ENCODE measurements around the gene MTUS2. TPM values are rescaled to one million over a fixed set of nuclear protein-coding genes. Genes with fewer than 3 reads are reported as not detected.
"Not testable (repeated sequence)": the region's sequence is repeated elsewhere in the genome, so short reads cannot be mapped to it uniquely, and the experiment has no call there.

MTUS2 gene
- total RNA-seq, 1 donor from 2014 or later, result 0.06 TPM

DNA sequence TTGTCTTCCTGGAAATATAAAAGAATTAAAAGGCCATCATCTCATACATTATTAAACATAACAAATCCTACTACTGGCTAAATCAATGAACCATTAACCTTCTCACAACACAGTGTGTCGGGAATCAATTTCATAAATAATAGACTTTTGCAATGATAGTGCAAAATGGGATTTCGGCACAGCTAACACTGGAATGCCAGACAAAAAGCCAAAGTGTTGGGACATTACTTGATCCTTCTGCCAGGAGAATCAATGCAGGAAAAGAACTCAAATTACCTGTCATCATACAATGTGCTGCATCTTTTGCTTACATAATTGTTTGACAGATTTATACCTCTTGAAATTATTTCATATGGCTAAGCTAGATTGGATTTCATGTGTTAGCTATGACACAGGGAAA, 334.3 kb downstream of the MTUS2 start:
- no peak for DNase-seq (ENCODE audit: extremely low read depth, low read depth, low spot score)

DNA sequence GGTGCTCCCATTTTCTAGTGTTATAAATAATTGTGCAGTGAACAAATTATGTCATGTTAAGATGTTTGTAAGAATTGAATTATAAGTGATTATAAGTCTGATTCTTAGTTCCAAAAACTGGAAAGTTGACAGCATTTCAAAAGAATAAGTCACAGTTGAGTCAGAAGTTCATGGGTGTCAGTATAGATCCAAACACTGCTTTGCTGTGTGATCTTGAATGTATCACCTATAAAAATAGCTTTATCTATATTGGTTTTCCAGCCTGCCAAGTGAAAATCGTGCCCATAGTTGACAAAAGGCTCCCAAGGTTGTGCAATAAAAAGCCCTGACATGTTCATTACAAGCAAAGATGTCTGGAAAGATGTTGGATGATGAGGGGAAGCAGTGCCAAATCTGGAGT, 336.0 kb downstream of the MTUS2 start:
- no peak for DNase-seq (ENCODE audit: extremely low read depth, low read depth, low spot score)

DNA sequence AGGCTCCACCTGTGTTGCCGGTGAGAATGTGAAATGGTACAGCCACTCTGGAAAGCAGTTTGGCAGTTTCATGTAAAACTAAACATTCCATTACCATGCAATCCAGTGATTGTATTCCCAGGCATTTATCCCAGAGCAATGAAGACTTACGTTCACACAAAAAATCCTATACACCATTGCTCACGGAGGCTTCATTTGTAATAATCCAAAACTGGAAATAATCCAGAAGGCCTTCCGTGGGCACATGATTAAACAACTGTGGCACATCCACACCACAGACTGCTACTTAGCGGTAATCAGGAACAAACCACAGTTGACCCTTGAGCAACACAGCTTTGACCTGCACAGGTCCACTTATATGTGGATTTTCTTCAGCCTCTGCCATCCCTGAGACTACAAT, 339.7 kb downstream of the MTUS2 start:
- no peak for DNase-seq (ENCODE audit: extremely low read depth, low read depth, low spot score)

DNA sequence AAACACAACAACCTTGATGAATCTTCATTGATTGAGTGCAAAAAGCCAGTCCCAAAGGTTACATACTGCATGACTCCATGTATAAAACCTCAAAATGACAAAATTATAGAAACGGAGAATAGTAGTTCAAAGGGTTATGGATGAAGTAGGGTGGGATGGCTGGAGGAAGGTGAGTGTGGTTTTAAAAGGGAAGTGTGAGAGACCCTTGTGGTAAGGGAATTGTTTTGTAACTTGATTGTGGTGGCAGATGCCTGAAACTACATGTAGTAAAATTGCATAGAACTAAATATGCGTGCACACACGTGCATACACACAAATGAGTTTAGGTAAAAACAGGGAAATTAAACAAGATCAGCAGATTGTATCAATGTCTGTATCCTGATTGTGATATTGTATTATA, 340.7 kb downstream of the MTUS2 start:
- no peak for DNase-seq (ENCODE audit: extremely low read depth, low read depth, low spot score)

DNA sequence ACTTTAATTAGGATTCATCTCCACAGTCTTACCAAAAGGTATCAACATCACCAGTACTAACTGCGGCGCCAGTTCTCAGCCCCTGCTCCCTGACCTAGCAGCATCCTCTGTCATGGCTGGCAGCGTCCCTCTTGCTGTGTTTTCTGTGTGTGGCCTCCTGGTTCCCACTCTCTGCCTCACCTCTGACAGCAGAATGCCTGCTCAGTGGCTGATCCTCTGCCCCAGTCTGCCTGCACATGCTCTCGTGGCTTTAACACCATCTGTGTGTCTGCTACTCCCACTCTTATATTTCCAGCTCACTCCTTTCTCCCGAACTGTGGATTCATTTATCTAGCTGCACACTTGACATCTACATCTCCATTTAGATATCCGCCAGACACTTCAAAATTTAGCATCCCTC, 341.5 kb downstream of the MTUS2 start:
- no peak for DNase-seq (ENCODE audit: extremely low read depth, low read depth, low spot score)

DNA sequence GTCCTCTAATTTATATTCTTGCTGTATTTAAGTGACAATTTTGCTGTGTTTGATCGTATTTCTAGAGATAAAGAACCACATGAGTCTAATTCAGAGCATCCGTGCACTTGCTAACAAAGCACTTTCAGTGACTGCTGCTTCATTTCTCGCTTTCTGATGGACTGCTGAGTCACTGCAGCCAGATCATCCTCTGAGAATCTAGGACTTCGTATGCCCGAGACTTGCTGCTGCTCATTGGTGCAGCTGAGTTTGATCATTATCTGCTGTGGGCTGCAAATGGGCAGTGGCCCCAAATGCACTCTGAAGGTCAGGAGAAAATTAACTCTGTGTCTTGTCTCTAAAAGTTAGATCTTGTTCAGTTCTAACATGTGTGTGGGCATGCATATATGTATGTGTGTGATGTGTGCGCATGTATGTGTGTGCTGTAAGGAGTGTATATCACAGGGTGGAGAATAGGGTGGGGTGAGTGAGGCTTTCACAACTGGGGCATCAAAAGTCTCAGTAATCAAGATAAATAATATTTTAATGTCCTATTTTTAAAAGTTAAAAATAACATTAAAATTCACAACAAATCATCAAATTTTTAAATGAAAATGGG, 342.6 kb downstream of the MTUS2 start:
- no peak for DNase-seq (ENCODE audit: extremely low read depth, low read depth, low spot score)

DNA sequence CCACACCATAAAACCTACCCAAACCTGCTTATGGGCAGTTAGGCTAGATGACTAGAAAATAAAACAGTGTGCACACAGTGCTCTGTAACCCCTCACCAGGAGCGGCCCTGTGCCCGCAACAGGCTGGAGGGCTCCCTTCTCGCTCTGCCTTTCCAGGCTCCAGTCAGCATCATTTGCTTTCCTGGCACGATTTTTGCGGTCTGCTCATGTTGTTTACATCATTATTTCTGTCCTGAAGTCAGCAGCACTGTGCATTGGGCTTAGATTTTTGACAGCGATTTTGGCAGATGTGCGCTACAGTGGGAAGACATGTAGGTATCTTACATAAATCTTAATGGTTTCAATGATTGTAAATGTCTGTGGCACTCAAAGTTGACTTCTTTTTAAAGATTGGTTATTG, 344.0 kb downstream of the MTUS2 start:
- DNase-seq (ENCODE audit: extremely low read depth, low read depth, low spot score), result no peak

DNA sequence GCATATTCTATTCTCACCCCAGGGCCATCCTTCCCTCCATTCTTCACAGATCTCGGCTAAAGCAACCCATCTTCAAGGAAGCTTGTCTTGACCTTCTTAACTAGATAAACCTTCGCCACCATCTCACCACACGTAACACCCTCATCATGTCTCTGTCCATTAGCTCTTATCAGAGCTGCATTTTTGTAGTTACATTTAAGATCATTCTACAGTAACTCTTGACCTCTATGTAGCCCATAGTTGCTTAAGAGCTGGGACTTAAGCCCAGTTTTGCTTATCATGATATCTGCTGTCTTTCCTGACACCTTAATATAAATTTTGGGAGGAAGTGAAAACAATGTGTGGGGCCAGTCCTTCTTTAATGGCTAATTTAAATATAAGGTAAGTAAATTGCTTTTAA, 345.1 kb downstream of the MTUS2 start:
- no peak for DNase-seq (ENCODE audit: extremely low read depth, low read depth, low spot score)

DNA sequence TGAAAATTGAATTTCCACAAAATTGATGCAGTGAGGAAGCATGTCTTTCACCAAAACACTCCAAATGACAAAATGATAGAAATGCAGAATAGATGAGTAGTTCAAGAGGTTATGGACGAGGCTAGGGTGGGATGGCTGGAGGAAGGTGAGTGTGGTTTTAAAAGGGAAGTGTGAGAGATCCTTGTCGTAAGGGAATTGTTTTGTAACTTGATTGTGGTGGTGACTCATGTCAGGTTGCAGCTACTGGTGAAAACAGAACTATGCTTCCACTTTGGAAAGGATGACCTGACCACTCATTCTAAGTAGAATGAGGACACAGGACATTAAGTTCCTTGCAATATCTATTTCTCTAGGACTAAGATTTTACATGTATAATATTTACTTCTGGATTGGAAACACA, 345.7 kb downstream of the MTUS2 start:
- no peak for DNase-seq (ENCODE audit: extremely low read depth, low read depth, low spot score)

DNA sequence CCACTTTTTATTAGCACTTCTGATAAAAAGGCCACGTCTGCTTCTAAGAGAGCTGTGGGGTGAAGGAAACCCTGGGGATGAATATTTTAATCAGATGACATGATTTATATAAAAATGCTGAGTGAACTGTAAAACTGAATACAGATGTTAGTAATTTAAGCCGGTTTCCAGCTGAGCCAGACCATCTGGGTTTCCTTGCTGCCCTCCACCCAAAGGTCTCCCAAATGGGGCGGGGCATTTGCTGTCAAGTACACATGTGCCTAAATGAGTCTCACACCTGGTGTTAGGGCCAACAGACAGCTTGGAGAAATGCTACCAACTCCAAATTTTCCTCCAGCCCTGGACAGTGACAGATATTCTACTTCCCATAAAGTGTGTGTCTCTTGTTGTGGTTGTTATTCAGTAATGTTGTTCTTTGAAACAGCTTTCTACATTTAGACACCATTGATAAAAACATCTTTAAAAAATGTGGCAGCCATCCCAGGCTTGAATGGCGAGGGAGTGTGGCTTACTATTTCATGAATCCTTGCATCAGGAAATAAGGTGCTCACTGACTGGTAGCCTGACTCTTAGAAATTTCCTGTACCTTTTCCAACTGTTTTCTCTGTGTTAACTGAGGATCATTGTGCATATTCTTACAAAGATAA, 350.4 kb downstream of the MTUS2 start:
- no peak for DNase-seq (ENCODE audit: extremely low read depth, low read depth, low spot score)

DNA sequence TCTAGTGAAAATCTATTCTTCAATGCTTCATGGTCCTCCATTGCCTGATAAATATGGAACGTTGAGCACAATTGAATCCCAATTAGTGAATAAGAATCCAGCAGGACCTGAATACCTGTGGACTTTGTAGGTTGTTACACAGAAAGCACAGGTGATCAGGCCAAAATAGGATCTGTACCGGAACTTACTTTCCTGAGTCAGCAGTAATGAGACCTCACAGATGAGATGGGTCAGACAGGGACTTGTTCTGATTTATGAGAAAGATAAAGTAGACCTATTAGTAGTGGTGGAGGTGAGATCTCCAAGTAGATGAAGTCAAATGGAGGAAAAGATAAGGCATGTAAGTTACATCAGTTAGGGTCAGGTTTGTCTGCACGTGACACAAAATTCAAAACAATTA, 351.1 kb downstream of the MTUS2 start:
- no peak for DNase-seq (ENCODE audit: extremely low read depth, low read depth, low spot score)

DNA sequence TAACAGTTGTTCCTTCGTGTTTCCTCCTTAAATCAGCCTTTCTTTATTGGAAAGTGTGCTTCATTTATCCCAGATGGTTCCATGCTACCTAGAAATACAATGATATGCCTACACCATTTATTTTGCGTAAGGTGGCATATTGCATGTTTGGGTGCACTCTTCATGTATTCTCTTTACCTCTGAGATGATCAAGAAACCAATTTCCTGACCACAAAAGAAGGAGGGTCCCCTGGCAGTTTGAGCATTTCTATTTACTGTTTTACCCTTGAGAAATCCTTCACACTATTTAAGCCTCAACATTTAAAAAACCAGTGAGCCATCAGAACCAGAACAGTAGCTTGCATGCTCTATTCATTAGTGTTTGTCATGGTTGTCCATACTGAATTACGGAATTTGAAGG, 354.0 kb downstream of the MTUS2 start:
- DNase-seq (ENCODE audit: extremely low read depth, low read depth, low spot score), result no peak

DNA sequence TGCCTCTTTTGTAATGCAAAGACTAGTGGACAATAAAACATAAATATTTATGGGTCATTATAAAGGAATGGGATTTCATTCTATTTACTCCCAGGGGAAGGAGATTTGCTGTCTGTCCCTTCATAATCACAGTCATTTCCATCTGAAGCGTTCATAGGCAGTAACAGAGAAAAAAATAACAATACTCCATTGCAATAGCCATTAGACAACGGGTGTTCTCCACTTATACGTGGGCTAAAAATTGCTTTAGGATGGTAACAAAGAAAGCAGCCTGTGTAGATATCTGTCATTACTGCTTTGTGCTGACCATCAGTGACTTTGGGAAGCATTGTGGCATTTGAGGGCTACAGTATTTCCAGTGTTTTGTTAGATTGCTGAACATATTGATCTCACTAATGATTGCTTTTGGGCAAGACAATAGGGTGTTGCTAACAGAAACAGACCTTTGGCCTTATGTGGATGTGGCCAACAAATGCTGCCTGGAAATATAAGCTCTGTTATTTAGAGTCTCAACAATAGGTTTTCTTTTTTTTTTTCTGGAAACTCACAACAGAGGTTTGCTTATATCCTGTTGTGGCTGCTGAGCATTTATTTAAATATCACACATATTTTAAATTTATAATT, 355.2 kb downstream of the MTUS2 start:
- DNase-seq (ENCODE audit: extremely low read depth, low read depth, low spot score), result no peak

DNA sequence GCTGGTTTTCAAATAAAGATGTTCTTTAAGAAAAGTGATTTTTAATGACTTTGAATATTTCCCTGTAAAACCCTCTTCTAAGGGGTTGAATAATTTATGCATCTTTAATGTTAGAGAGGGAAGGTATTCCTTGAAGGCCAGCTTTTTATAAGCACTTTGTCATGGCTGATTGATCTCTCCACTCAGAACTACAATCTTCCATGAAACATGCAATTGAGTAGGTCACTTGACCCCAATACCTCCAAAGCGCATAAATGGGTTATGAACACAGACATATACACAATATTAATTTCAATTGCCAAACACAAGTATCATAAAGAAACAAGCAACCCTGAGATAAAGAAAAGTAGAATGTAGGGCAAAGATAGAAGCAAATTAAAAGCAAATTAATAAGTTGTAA, 359.9 kb downstream of the MTUS2 start:
- DNase-seq (ENCODE audit: extremely low read depth, low read depth, low spot score), result no peak

DNA sequence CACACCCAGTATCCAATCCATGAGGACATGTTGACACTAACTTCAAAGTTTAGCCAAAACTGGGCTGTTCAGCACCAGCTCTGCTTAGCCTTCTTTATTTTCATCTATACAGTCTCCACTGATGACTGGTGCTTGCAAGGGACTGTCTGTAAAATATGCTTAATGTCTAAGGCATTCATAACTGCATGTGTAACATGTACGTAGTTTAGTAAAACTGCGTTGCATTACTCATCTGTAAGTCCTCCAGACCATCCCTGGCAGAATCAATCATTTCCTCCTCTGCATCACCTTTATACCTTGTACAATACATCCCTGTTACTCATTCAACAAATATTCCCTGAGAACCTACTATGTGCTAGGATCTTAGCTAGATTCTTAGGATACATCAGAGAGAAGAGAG, 362.1 kb downstream of the MTUS2 start:
- DNase-seq (ENCODE audit: extremely low read depth, low read depth, low spot score), result no peak

DNA sequence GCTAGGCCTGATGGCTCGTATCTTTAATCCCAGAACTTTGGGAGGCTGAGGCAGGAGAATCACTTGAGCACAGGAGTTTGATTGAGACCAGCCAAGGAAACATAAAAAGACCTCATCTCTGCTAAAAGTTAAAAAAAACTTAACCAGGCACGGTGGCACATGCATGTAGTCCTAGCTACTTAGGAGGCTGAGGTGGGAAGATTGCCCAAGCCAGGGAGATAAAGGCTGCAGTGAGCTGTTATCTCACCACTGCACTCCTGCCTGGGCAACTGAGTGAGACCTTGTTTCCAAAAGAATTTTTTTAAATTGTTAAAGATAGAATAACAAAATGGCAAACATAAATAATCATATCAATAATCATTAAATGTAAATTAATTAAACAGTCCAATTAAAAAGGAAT, 365.8 kb downstream of the MTUS2 start:
- no peak for DNase-seq (ENCODE audit: extremely low read depth, low read depth, low spot score)

DNA sequence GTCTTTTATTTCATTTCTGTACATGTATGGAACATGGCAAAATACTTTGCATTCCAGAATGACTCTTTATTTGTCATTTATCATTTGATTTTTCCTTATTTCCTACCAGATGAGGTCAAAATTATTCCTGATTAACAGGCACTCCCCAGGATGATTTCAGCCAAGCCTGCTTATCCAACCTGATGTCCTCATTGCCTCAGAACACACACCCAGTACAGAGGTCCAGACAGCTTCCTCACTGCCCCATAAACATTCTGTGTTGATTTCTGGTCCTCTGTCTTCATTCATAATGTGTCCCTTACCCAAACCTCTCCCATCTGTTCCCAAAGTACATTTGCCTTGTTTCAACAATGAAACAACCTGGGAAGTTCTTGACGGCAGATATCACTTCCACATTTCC, 367.4 kb downstream of the MTUS2 start:
- DNase-seq (ENCODE audit: extremely low read depth, low read depth, low spot score), result no peak

DNA sequence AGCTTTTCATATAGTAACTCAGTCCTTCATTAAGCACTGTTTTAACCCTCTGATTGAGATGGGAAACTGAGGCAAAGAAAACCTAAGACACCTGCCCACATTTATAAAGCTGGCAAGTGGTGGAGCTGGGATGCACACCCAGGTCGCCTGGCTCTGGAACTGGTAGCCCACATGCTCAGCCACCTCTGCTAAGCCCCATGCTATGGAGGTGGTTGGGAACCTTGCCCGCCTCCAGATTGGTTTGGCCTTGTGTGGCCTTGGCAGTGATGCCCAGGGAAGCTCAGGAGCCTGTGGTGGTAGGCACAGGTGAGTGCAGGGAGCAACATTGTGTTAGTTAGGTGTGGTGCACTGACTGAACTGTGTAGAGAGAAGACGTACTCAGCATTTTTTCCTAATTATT, 370.2 kb downstream of the MTUS2 start:
- no peak for DNase-seq (ENCODE audit: extremely low read depth, low read depth, low spot score)

DNA sequence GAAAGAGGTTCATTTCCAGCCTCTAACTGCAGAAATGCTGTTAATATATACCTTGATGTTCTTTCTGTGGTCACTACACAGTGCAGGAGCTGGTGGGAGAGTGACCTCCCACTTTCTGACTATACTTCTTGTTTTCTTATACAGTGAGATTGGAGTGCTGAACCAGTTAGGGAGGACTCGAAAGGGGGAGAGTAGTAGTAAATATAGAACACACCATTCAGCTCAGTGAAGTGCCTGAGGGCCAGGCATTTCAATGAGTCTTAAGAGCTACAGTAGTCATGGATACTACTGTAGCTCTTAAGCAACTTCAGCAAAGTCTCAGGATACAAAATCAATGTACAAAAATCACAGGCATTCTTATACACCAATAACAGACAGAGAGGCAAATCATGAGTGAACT, 372.9 kb downstream of the MTUS2 start:
- DNase-seq (ENCODE audit: extremely low read depth, low read depth, low spot score), result no peak

DNA sequence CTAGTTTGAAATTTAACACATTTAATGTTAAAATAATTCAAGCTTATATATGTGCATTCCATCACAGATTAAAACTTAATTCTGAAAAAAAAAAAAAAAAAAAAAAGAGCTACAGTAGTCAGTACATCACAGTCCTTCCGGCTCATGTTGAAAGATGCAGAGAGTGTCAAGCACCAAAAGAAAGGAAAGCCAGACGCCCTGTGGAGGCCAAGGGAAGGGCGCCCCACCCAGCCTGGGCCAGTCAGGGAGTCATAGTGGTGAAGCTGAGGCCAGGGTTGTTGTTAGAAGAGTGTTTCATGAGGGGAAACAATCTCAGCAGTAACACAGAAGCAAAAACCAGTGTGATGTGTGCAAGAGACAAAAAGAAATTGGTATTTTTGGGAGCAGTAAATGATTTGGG, 375.3 kb downstream of the MTUS2 start:
- DNase-seq (ENCODE audit: extremely low read depth, low read depth, low spot score), result no peak

DNA sequence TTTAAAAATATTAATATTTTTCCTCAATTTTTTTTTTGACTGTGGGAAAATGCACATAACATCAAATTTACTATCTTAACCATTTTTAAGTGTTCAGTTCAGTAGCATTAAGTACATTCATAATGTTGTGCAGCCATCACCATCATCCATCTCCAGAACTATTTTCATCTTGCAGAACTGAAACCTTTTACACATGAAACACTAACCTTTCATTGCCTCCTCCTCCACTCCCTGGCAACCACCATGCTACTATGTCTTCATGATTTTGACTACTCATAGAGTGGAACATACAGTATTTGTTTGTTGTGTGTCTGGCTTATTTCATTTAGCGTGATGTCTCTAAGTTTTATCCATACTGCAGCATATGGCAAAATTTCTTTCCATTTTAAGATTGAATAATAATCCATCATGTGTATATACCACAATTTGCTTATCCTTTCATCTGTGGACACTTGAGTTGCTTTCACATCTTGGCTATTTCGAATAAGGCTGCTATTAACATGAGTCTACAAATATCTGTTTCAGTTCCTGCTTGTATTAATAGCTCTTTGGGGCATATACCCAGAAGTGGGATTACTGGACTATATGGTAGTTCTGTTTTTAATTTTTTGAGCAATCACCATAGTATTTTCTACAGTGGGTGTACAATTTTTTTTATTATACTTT, 376.4 kb downstream of the MTUS2 start:
- DNase-seq (ENCODE audit: extremely low read depth, low read depth, low spot score), result no peak

DNA sequence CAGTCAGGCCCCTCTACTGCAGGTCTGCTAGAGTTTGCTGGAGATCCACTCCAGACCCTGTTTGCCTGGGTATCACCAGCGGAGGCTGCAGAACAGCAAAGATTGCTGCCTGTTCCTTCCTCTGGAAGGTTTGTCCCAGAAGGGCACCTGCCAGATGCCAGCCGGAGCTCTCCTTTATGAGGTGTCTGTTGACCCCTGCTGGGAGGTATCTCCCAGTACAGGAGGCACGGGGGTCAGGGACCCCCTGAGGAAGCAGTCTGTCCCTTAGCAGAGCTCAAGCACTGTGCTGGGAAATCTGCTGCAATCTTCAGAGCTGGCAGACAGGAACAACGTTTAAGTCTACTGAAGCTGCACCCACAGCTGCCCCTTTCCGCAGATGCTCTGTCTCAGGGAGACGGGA, 382.6 kb downstream of the MTUS2 start:
- DNase-seq (ENCODE audit: extremely low read depth, low read depth, low spot score), result not testable (repeated sequence)
